Naive thymus-derived CD8-positive, alpha-beta T cell (primary cell): ENCODE results near the gene BBS12. TPM values are rescaled to one million over a fixed set of nuclear protein-coding genes. Genes with fewer than 3 reads are reported as not detected.

Experiments
- ATAC-seq, 2 donors: fragments of 150-1000 bp; cut with Tn5 transposase in 1 of 2; sonication (Bioruptor Pico), chemical (Tn5 transposase) in 1 of 2; 1 replicate in 1 of 2; 2 replicates in 1 of 2; pipeline ENCODE4 v1.10.0; 2021; ENCODE audit warnings: mild to moderate bottlenecking in 2 of 2, moderate library complexity in 2 of 2
- POLR2A ChIA-PET: fragments of 350-600 bp; sonication (Branson Sonifier 250); formaldehyde crosslinking; loops from one replicate; lab custom pipeline; 2021; ENCODE audit warnings: antibody characterized with exemption; lab: Charles Lee
- DNase-seq, 10 donors: peaks; one replicate each; pipeline versions ENCODE4 v3.0.0 to v3.0.0-alpha.2; 2020 to 2022
- H3K27ac Mint-ChIP-seq, 10 donors: one replicate each; pipeline ENCODE4 v1.8.0; 2020 to 2022; ENCODE audit warnings: mild to moderate bottlenecking in 10 of 10, mixed read lengths in 10 of 10, moderate library complexity in 4 of 10, inconsistent platforms in 1 of 10
- H3K27me3 Mint-ChIP-seq, 5 donors: one replicate each; pipeline ENCODE4 v1.8.0; 2021 to 2022; ENCODE audit warnings: mixed read lengths in 5 of 5
- H3K36me3 Mint-ChIP-seq, 3 donors: one replicate each; pipeline ENCODE4 v1.8.0; 2020 to 2022; ENCODE audit warnings: mixed read lengths in 3 of 3, mild to moderate bottlenecking in 2 of 3, inconsistent platforms in 1 of 3
- H3K4me1 Mint-ChIP-seq, 4 donors: one replicate each; pipeline ENCODE4 v1.8.0; 2021 to 2022; ENCODE audit warnings: mixed read lengths in 4 of 4
- H3K4me3 Mint-ChIP-seq, 10 donors: one replicate each; pipeline ENCODE4 v1.8.0; 2020 to 2022; ENCODE audit warnings: mild to moderate bottlenecking in 10 of 10, mixed read lengths in 10 of 10, moderate library complexity in 6 of 10, inconsistent platforms in 1 of 10
- H3K9me3 Mint-ChIP-seq, 9 donors: one replicate each; pipeline ENCODE4 v1.8.0; 2020 to 2022; ENCODE audit warnings: mixed read lengths in 9 of 9, mild to moderate bottlenecking in 3 of 9, inconsistent platforms in 1 of 9, moderate library complexity in 1 of 9
- polyA plus RNA-seq, 3 donors: library from polyadenylated mRNA; unstranded; fragments of 300-500 nt; fragmentation: Illumina TruSeq; gene quantifications; one replicate each; pipeline ENCODE4 v1.2.3, GENCODE V29; 2021
- total RNA-seq, 8 experiments: library from RNA in 2 of 8; stranded (reverse) in 2 of 8; gene quantifications; one replicate each; pipeline ENCODE4 v1.2.3 and lab custom pipeline; 2021 to 2026

Gene BBS12
- total and polyA plus RNA-seq, 5 experiments from 2014 or later, result 0.46 to 2.4 (median 1.5) TPM

DNA sequence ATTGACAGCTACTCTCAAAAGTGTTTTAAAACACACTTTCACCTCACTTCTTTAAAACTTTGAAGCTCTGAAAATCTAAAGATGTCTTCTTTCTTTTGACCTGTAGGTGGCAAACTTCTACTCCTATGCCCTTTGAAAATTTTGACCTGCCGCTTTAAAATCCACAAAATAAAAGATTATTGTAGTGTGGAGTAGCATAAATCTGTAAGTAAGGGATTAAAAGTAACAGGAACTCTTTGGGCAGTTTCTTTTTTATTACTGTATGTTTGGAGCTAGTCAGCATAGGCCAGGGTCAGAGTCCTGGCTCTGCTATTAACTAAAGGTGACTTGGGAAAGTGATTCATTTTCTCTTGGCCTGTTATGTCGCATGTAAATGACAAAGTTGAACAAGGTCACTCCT lies 25.5 kb downstream of the BBS12 start:
- H3K4me1 Mint-ChIP-seq, result peaks cover 3 to 18% (median 13%) of the 10 kb centered on the region in 4 donors
- peaks cover 0 to 21% (median 6%) of the 10 kb centered on the region in 5 donors for H3K27me3 Mint-ChIP-seq
- no peak overlapping the region for H3K4me3 Mint-ChIP-seq
- POLR2A ChIA-PET, result no interaction called here
- ATAC-seq (no peak), DNase-seq (peak in 3 of 10 donors; percentile 25 to 38 (median 29))
- H3K9me3 Mint-ChIP-seq, result no peaks in the 10 kb centered on the region
- H3K27ac Mint-ChIP-seq, result no peak overlapping the region
- no peaks in the 10 kb centered on the region for H3K36me3 Mint-ChIP-seq

GRCh38 chr4:122759639-122760310 lies 27.3 kb downstream of the BBS12 start:
- H3K27ac Mint-ChIP-seq, result peak overlapping the region in 1 of 10 donors; percentile 60
- H3K4me1 Mint-ChIP-seq, result peaks cover 3 to 22% (median 15%) of the 10 kb centered on the region in 4 donors
- no peaks in the 10 kb centered on the region for H3K9me3 Mint-ChIP-seq
- peaks cover 0 to 9% (median 6%) of the 10 kb centered on the region in 5 donors for H3K27me3 Mint-ChIP-seq
- no peak overlapping the region for H3K4me3 Mint-ChIP-seq
- ATAC-seq (no peak), DNase-seq (no peak)
- POLR2A ChIA-PET, result no interaction called here
- H3K36me3 Mint-ChIP-seq, result no peaks in the 10 kb centered on the region

- H3K36me3 Mint-ChIP-seq, result no peaks in the 10 kb centered on the region
- H3K4me3 Mint-ChIP-seq, result peak overlapping the region in 1 of 10 donors; percentile 28
- POLR2A ChIA-PET, result no interaction called here
- peaks cover 0 to 6% (median 2%) of the 10 kb centered on the region in 5 donors for H3K27me3 Mint-ChIP-seq
- DNase-seq (peak in 2 of 10 donors; percentile 1 to 25), ATAC-seq (peak in 1 of 2 donors; percentile 67)
- H3K9me3 Mint-ChIP-seq, result no peaks in the 10 kb centered on the region
- H3K27ac Mint-ChIP-seq, result peak overlapping the region in 1 of 10 donors; percentile 44
- H3K4me1 Mint-ChIP-seq, result peaks cover 3 to 22% (median 15%) of the 10 kb centered on the region in 4 donors
Observed at GRCh38 chr4:122762520-122762919, 30.0 kb downstream of the BBS12 start.

GRCh38 chr4:122762966-122763716 lies 30.6 kb downstream of the BBS12 start:
- H3K36me3 Mint-ChIP-seq, result no peaks in the 10 kb centered on the region
- no peak for ATAC-seq
- POLR2A ChIA-PET, result no interaction called here
- no peak for DNase-seq
- peak overlapping the region in 1 of 10 donors; percentile 35 for H3K4me3 Mint-ChIP-seq
- H3K27me3 Mint-ChIP-seq, result peaks cover 0 to 6% (median 0%) of the 10 kb centered on the region in 5 donors
- no peaks in the 10 kb centered on the region for H3K9me3 Mint-ChIP-seq
- no peak overlapping the region for H3K27ac Mint-ChIP-seq
- peaks cover 3 to 22% (median 12%) of the 10 kb centered on the region in 4 donors for H3K4me1 Mint-ChIP-seq

DNA sequence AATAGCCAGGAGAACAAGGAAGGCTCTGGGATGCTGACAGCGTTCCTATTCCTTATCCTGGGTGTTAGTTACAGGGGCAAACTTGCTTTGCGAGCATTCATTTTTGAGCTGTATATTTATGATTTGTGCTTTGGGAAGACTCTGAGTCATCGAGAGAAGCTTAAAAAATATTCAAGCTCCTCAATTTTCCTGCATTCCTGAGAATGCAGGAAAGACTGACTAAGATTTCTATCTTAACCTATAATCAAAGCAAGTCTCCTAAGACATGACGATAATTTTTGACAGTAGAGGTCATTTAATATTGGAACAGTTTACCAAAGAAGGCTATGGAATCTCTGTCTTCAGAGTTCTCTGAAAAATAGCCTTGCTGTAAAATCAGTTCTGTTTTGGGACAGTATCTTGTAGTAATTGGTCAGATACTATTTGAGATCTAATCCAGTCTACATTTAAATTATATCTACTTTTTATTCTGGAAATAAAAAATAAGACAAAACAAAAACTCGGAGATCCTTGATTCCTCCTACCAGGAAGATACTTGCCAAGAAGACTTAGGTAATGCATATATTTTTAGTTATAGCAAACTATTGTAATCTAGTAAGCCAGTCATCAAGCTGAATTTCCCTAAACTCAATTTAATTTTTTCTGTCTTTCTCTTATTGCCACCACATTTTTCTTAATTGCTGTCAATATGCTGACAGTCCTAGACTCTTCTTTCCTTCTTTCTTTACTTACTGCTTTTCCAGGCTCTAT lies 31.7 kb downstream of the BBS12 start:
- POLR2A ChIA-PET, result no interaction called here
- H3K27me3 Mint-ChIP-seq, result peaks cover 0 to 6% (median 0%) of the 10 kb centered on the region in 5 donors
- no peak for ATAC-seq
- no peak overlapping the region for H3K4me3 Mint-ChIP-seq
- no peak for DNase-seq
- H3K4me1 Mint-ChIP-seq, result peaks cover 3 to 22% (median 11%) of the 10 kb centered on the region in 4 donors
- no peak overlapping the region for H3K27ac Mint-ChIP-seq
- no peaks in the 10 kb centered on the region for H3K36me3 Mint-ChIP-seq
- no peaks in the 10 kb centered on the region for H3K9me3 Mint-ChIP-seq

DNA sequence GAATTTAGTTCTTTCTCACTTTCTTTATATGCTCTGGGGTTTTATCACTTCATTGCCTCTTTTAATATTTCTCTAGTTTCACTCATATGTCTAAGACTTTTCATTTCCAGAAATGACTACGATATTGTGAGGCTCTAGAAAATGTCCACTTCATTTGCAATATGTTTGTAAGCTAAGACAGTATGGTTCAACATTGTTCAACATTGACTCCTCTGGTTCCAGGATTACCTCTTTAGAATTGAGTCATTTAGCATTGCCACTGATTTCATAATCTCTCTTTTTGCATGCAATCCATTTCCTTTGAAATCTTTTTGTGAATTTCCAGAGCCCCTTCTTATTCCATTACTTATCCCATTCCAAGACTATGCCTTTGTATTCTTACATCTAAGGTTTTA lies 32.3 kb downstream of the BBS12 start:
- Mint-ChIP-seq H3K27ac (no peak overlapping the region), H3K9me3 (no peaks in the 10 kb centered on the region), H3K4me3 (no peak overlapping the region), H3K36me3 (no peaks in the 10 kb centered on the region), H3K4me1 (peaks cover 3 to 22% (median 11%) of the 10 kb centered on the region in 4 donors), H3K27me3 (peaks cover 0 to under 1% (median 0%) of the 10 kb centered on the region in 5 donors)
- DNase-seq (no peak), ATAC-seq (no peak)
- POLR2A ChIA-PET, result no interaction called here

DNA sequence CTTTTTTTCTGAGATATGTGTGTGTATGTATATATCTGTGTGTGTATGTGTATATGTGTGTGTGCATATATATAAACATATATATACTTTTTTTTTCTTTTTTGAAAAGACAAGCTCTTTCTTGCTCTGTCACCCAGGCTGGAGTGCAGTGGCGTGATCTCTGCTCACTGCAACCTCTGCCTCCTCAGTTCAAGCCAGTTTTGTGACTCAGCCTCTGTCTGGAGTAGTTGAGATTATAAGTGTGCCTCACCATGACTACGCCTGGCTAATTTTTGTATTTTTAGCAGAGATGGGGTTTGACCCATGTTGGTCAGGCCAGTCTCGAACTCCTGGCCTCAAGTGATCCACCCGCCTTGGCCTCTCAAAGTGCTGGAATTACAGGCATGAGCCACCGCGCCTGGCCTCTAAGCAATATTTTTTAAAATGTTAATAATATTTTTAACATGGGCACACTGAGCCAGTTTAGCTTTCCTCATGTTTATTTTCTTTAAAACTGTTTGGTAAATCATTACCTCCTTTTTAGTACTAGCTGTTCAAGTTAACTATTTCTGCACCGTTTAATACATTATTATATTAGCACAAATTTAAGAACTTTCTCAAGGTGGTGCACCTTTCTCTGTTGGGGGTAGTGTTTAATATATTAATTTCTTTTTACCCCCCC lies 33.3 kb downstream of the BBS12 start:
- POLR2A ChIA-PET, result no interaction called here
- H3K9me3 Mint-ChIP-seq, result no peaks in the 10 kb centered on the region
- H3K4me3 Mint-ChIP-seq, result no peak overlapping the region
- H3K27ac Mint-ChIP-seq, result no peak overlapping the region
- peaks cover 3 to 22% (median 11%) of the 10 kb centered on the region in 4 donors for H3K4me1 Mint-ChIP-seq
- no peak for DNase-seq
- H3K27me3 Mint-ChIP-seq, result no peaks in the 10 kb centered on the region
- ATAC-seq, result no peak
- no peaks in the 10 kb centered on the region for H3K36me3 Mint-ChIP-seq

GRCh38 chr4:122766353-122766705 lies 33.8 kb downstream of the BBS12 start:
- H3K9me3 Mint-ChIP-seq, result no peaks in the 10 kb centered on the region
- POLR2A ChIA-PET, result no interaction called here
- H3K36me3 Mint-ChIP-seq, result no peaks in the 10 kb centered on the region
- ATAC-seq (no peak), DNase-seq (no peak)
- no peak overlapping the region for H3K27ac Mint-ChIP-seq
- H3K27me3 Mint-ChIP-seq, result no peaks in the 10 kb centered on the region
- H3K4me1 Mint-ChIP-seq, result peaks cover 3 to 20% (median 11%) of the 10 kb centered on the region in 4 donors
- H3K4me3 Mint-ChIP-seq, result no peak overlapping the region

DNA sequence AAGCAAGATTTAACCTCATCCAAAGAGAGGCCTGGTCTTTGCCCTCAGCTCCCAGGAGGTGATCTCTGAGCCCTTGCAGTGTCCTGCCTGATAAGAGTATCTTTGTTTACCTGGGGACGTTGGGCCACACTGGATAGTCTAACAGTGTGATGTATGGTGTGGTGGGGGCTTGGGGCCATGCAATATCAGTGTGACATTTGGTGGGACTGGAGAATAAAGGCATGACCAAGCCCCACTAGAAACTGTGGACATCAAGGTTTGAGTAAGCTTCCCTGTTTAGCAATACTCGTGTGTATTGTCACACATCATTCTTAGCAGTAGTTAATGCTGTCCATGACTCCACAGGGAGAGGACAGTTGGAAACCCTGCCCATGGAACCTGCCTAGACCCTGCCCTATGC lies 34.4 kb downstream of the BBS12 start:
- Mint-ChIP-seq H3K4me1 (peaks cover 3 to 15% (median 11%) of the 10 kb centered on the region in 4 donors), H3K27ac (no peak overlapping the region), H3K4me3 (no peak overlapping the region), H3K36me3 (no peaks in the 10 kb centered on the region), H3K9me3 (no peaks in the 10 kb centered on the region), H3K27me3 (no peaks in the 10 kb centered on the region)
- ATAC-seq (no peak), DNase-seq (no peak)
- POLR2A ChIA-PET, result no interaction called here

DNA sequence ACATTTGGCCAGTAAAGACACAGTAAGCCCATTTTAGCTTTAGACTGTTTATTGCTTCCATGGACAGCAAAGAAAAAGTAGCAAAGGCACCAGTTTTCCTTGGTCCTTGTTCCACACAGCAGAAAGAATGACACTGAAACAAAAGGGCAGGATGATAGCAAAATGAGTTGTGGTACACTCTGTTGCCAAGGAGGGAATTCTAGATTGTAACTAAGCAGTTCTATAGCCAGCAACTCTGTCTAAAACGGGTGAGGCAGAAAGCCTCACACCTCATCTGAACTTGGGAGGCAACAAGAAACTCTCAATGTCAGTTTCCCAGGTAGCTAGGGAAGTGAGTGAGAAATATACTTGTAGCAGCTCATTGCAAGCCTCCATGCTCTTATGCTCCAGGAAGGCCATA lies 39.2 kb downstream of the BBS12 start:
- no peak for ATAC-seq
- no peaks in the 10 kb centered on the region for H3K9me3 Mint-ChIP-seq
- no peak overlapping the region for H3K27ac Mint-ChIP-seq
- DNase-seq, result no peak
- POLR2A ChIA-PET, result no interaction called here
- H3K27me3 Mint-ChIP-seq, result no peaks in the 10 kb centered on the region
- no peaks in the 10 kb centered on the region for H3K36me3 Mint-ChIP-seq
- H3K4me3 Mint-ChIP-seq, result no peak overlapping the region
- H3K4me1 Mint-ChIP-seq, result no peaks in the 10 kb centered on the region

- H3K9me3 Mint-ChIP-seq, result no peaks in the 10 kb centered on the region
- no peak overlapping the region for H3K27ac Mint-ChIP-seq
- POLR2A ChIA-PET, result no interaction called here
- H3K36me3 Mint-ChIP-seq, result no peaks in the 10 kb centered on the region
- no peak overlapping the region for H3K4me3 Mint-ChIP-seq
- H3K27me3 Mint-ChIP-seq, result no peaks in the 10 kb centered on the region
- no peaks in the 10 kb centered on the region for H3K4me1 Mint-ChIP-seq
- ATAC-seq, result no peak
- DNase-seq, result no peak
Observed at GRCh38 chr4:122772311-122772710, 39.8 kb downstream of the BBS12 start.

DNA sequence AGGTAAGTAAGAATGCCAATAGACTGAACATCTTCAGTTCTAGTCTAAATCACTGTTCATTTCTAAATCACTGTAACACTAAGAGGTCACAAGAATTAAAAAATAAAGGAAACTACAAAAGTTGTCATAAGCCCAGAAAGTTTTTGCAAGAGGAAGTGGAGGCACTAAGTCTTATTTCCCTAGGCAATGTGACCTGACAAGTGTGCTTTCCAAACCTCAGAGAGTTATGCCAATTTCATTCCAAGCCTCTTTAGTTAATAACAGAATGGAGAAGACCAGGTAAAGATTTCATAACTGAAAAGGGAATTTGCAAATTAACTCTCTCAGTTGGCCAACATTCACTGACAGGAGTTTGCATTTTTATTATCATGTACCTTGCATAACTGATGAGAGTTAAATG lies 40.5 kb downstream of the BBS12 start:
- Mint-ChIP-seq H3K9me3 (no peaks in the 10 kb centered on the region), H3K4me3 (no peak overlapping the region), H3K27ac (no peak overlapping the region), H3K36me3 (no peaks in the 10 kb centered on the region), H3K4me1 (no peaks in the 10 kb centered on the region), H3K27me3 (no peaks in the 10 kb centered on the region)
- no peak for ATAC-seq
- DNase-seq, result no peak
- POLR2A ChIA-PET, result no interaction called here
